Urothelium cell line (cell line): ENCODE results near the gene CDC42EP3.

ENCODE experiments used
- DNase-seq: peaks from one replicate; pipeline ENCODE4 v3.0.0; 2011; ENCODE audit warnings: low spot score, mixed read lengths
- FAIRE-seq: peaks from 2 replicates; lab custom pipeline; 2011; peaks lifted over from hg19 to GRCh38; lab: Jason Lieb, UNC

CDC42EP3 gene, protein sequence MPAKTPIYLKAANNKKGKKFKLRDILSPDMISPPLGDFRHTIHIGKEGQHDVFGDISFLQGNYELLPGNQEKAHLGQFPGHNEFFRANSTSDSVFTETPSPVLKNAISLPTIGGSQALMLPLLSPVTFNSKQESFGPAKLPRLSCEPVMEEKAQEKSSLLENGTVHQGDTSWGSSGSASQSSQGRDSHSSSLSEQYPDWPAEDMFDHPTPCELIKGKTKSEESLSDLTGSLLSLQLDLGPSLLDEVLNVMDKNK

DNA sequence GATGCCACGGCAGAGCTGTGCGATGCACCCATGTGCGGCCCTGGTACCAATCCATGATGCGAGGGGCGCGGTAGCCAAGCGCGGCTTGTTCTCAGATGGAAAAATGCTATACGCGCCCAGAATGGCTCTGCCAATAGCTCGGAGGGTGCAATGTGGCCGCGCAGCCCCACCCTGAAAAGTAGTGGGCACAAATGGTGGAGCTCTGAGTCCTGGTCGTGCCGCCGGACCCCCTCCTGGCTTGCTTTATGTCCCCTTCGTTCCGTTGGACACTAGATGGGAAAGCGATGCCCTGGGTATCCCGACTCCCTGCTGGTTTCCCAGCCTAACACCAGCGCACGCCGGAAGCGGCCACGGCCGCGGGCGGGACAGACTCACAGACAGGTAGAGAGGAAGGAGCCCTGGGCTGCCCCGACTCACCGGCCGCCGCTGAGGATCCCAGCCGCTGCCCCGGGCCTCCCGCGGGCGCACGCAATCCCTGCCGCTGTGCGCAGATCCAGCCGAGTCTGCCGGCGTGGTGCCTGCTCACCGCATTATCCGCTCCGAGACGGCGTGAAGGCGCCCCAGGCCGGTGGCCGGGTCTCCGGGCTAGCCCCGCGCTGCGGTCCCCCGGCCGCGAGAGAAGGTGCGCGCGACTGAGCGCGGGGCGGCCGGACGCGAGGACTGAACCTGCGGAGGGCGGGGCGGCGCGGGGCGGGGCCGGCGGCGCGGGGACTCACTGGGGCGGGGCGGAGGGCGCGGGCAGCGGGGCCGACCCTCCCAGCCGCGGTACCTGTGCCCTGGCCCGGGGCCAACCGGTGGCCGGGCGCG is at the start of gene CDC42EP3:
CDC42EP3 (minus strand) TSS at position 634 of the 807 bp plus-strand sequence. CDS start 25,055 bp downstream, outside the sequence.
- DNase-seq, result peak; percentile 89
- peak; percentile 77 for FAIRE-seq

DNA sequence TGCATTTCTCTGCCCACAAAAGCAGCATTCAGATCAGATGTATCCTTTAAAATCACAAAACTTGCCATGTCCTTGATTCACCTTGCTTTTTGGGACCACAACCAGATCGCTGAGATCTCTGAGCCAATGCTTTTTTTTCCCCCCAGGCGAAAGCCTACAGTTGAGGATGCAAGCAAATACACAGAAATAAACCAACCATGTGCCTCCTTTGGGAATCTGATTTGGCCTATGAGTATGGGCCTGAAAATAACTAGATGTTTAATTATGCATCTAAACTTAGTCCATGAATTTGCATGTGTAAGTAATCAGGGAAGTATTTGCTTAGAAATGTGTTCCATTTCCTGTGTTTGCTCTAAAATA is 49.7 kb upstream of the CDC42EP3 start:
- DNase-seq, result no peak
- no peak for FAIRE-seq

DNA sequence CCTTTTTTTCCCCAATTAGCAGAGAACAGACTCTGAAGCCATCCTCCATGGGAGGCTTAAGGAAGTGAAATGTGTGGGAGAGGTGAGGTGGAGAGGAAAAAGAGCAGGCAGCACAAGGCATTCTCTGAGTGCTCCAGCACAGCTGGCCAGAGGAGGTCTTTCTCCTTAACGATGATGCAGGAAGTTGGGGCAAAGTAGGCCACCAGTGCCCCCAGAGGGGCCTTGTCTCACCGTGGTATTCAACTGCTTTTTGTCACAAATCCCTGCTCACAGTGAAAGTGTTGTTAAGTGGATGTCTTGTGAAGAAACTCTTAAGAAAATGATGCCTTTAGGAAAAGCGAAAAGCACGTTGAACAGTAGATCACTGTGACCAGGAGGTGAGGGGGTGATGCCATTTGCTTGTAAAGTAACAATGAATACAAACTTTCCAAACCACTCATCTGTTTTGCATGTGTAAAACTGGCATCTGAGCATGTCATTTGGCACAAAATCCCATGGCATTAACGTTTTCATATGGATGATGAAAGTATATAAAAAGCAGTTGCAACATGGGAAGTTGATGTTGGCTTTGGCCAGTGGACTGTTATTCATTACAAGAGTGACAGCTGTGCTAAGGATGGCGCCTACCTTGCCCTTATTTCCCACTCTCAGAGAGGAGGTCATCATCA is 49.2 kb upstream of the CDC42EP3 start:
- FAIRE-seq (no peak), DNase-seq (no peak)

DNA sequence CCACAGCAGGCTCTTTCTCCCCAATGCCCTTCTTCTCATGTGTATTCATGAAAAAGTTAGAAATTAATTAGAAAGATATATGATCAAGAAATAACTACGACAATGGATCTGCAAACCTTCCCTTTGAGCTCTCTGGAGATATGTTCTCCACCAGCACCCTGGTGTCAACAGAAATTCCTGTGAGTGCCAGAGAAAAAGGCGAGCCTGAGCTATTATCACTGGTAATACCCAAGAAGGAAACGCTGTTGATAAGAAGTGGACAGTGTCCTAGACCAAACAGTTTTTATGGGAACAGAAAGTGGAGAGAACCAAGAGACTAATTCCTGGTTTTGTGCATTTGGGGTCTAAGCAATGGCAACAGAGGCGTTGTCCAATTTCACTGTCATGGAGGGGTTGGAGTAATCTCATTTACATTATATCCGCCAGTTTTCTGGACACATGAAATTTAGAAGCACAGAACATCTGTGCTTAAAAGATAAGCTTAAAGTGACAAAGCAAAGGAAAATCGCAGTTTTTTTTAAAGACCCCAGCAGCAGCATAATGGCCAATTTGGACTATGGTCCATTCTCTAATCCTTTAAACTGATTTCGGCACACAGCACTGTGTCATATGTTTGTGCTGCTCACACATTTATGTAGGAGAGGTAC is 47.2 kb upstream of the CDC42EP3 start:
- DNase-seq (no peak), FAIRE-seq (no peak)

DNA sequence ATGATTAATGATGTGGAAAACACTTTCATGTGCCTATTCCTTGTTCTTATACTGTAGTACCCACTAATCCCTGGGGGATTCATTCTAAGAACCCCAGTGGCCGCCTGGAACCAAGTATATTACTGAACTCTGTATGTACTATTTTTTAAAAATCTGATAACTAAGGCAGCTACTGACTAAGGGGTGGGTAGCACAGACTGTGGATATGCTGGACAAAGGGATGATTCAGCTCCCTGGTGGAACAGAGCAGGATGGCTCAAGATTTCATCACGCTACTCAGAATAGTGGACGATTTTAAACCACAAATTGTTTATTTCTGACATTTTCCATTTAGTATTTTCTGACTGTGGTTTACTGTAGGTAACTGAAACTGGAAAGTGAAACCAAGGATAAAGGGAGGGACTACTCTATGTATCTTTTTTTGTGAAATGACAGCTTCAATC is 41.8 kb upstream of the CDC42EP3 start:
- DNase-seq (peak; percentile 60), FAIRE-seq (peak; percentile 70)

DNA sequence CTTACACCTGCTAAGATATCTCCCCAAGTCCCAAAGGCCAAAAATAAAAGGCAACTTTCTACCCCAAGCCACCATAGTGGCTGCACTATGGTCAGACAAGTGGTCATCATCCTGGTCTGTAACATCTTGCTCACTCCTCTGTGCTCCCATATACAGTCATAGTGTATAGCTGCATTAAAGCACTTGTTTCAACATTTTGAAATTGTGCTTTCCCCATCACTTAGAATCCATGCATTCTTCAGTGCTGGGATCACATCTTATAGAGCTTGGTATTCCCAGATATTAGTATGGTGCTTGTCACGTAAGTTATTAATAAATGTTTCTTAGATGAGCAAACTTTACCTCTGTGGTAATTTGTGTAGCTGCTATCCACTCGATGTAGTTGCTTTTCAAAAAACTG is 40.4 kb upstream of the CDC42EP3 start:
- peak; percentile 93 for FAIRE-seq
- peak; percentile 16 for DNase-seq

DNA sequence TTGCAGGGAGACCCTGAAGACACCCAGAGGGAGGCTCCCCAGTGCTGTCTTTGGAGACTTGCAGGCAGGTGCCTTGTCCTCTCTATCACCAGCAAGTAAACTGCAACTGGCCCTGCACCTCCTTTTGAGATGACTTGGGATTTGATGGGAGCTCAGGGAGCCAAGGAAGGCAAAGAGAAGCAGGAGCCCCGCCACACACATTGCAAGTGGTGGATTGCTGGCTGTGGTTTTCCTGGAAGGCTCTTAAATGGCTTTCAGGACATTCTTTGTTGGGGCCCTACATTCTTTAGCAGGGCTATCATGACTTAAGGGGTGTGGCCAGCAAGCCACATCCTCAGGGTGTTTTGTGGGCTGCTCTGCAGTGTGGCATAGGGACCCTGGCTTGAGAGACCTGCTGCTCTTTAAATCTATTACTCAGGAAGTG is 39.9 kb upstream of the CDC42EP3 start:
- peak; percentile 95 for DNase-seq
- peak; percentile 91 for FAIRE-seq

DNA sequence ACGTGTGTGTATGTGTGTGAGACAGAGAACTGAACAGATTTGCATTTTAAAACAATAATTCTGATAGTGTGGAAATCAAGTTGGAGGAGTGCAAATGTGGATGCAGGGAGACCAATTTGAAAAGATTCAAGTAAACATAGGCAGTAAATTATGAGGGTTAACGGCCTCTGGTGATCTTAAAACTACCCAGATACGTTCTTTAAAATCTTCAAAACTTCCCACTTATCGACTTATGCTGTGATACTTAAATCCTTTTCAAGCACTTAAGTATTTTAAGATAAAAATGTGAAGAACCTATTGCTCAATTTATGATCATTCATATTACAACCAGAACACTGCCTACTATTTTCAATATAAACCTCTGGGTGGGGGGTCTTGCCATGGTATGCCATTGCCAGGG is 37.7 kb upstream of the CDC42EP3 start:
- FAIRE-seq, result no peak
- DNase-seq, result no peak

DNA sequence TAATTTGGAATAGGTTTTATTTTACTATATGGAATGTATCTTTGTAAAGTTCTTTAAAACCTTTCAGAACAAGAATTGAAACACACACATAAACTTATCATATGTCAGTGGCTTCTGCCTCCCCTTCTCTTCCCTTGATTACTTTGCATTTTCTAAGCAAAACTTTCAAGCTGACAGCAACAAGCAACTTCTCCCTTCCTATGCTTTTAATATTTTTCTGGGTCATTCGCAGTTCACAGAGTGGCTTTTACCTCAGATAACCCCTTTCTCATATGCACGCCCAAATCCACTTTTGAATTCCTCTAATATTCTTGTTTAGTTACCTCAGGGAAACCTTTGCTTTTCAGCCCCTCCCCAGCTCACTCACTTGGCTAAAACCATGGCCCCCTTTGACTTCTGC is 36.7 kb upstream of the CDC42EP3 start:
- no peak for FAIRE-seq
- DNase-seq, result no peak

DNA sequence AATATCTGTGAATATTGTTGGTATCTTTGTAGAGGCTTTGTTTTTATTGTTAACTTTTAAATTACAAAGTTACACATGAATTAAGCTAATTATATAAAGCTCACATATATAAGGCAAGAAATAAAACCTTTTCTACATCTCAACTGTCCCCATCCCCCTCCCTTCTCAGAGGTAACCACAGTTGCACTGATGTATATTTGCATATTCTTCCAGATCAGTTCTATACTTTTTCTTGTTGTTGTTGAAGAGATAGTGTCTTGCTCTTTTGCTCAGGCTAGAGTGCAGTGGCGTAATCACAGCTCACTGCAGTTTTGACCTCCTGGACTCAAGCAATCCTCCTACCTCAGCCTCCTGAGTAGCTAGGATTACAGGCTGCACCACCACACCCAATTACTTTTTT is 36.0 kb upstream of the CDC42EP3 start:
- DNase-seq (no peak), FAIRE-seq (no peak)

DNA sequence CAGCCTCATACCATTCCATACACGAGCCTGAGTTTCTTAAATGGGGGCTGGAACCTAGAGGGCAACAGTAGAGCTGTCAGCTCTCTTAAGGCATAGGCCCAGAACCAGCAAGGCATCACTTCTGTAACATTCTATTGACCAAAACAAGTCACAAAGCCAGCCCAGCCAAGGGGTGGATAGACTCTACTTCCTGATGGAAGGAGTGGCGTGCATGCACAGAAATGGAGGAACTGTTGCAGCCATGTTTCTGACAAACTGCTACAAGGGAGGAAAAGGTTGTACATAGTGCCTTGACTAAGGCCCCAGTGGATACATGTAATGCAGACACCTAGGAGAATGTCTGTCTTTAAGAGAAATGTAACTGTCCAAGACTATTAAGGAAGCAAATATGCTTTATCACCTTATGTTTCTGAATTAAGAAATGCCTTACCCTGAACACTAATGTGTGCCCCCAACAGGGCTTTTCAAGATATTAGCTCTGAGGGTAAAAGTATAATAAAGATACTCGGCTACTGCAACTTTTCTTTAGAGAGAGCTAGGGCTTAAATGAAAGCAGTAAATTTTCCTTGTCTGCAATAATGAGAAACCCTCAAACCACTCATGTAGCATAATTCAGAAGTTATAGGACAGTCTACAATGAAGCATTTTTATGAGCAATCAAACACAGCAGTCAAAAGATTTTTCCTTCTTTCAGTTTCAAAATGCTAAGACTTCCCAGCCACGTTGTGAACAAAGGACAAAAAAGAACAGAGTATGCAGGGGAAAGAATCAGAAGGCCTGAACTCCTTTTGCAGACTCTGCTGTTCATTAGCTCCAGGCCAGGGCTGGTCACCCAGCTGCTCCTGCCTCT is 35.1 kb upstream of the CDC42EP3 start:
- DNase-seq (no peak), FAIRE-seq (no peak)

DNA sequence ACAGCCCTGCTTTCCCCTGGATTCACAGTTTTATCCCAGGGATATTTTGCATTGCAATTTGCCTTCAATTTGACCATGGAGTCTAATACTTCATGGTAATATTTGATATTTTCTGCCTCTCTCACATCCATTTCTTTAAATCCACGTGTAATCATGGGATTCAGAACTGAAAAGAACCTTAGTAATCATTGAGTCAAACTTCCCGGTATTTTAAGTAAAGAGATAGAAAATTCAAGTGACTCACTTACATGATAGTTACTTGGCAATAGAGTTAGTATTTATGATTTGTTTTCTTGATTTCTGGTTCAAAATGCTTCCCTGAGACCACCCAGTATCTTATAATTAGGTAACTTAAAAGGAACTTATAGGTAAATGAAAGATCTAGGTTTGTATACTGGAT is 33.7 kb upstream of the CDC42EP3 start:
- FAIRE-seq, result no peak
- no peak for DNase-seq

DNA sequence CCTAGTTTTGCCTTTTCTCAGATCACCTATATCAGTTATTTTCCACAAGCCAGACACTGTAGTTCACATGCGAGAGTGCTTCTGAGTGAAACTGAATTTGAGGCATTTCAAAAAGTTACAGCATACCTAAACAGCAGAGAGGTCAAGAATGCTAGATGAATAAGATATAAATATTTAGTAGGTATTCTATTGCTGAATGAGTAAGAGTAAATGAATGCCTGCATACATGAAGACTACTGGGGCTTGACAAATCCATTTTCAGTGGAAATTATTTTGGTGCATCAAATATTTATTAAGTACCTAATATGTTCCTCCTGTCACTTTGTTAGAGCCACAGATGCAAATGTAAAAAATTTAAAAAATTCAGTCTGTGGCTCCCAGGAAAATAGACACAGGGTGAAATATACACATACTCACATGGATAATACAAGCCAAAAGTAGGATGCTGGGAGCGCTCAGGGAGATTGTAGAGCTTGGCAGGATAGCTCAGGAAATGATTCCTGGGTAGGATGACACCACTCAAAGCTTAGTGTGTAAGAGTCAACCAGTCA is 27.6 kb upstream of the CDC42EP3 start:
- DNase-seq, result no peak
- FAIRE-seq, result no peak

DNA sequence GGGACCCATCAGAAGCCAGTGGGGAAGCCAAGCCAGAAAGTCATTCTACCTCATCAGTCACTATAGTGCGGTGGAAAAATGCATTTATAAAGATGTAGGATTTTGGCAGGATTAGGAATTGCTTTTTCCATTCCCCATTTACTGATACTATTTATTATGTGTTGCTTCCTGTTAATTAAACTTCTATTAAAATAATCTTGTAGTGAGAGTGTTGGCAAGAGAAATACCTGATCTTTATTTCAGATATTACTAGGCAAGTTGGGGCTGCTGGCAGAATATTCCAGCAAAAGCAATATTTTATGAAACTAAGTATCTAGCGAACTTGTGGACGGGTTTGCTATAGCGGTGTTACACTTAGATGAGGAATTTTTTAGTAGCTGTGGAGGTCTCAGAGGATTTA is 23.9 kb upstream of the CDC42EP3 start:
- no peak for DNase-seq
- no peak for FAIRE-seq

DNA sequence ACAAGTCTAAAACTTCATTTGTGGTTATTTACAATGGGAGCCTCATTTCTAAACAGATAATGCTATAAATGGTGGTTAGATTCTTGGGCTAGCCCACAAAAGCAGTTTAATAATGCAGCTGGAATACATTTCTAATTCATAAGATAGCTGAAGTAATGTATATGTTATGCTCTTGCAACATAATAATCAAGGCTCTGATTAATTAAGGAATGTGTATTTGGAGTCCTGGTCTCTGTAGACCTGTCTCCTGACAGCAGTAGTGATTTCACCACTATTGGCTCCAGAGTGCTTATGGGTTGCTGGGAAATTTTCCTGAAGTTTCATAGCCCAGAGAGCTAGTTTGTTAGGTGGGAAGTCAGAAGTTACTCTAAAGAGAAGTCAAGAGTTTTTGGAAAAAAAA is 21.3 kb upstream of the CDC42EP3 start:
- no peak for FAIRE-seq
- no peak for DNase-seq

DNA sequence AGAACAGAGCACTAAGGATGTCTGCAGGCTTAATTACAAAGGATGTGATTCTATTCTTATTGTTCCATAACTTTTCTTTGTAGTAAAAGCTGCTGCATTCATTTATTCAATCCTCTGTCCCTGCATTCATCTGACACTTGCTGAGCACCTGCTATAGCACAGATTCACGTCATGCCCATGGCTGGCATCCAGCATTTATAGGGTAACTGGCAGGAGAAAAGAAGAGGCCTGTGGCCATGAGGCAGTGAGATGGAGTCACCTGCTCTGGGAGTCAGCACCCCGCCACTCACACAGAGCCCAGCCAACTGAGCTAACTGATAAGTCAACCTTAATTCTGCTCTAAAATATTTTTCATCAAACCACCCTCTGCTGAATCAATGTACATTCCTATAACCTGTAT is 18.3 kb upstream of the CDC42EP3 start:
- DNase-seq (peak; percentile 33), FAIRE-seq (peak; percentile 50)

DNA sequence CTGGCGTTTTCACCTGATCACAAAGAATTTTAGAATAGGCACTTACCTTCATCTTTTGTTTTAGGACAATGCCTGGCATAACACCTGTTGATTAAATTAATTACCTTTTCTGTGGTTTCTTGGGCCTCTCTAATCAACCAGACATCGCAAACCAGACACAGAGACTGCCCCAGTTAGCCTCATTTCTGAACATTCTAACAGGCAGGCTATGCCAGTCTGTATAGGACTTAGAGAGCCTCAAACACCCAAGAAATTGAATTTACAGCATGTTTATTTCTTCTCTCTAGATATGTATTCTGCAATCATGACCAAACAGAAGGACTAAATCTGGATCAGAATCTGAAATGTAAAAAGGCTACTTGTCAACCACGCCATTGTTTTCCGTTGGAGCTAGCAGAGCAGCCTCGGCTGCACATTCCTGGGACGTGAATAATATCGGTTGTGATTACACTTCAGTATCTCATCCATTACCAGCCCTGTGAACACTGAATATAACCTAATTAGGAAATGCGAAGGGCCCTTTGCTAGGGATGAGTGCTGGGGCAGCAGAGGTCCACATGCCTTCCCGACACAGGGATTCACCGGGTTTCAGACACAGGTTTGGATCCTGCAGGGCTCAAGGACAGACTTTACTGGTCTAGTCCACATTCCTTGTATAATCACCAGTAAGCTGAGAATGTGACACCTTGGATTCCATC is 17.5 kb upstream of the CDC42EP3 start:
- peak; percentile 84 for DNase-seq
- peak; percentile 99 for FAIRE-seq

DNA sequence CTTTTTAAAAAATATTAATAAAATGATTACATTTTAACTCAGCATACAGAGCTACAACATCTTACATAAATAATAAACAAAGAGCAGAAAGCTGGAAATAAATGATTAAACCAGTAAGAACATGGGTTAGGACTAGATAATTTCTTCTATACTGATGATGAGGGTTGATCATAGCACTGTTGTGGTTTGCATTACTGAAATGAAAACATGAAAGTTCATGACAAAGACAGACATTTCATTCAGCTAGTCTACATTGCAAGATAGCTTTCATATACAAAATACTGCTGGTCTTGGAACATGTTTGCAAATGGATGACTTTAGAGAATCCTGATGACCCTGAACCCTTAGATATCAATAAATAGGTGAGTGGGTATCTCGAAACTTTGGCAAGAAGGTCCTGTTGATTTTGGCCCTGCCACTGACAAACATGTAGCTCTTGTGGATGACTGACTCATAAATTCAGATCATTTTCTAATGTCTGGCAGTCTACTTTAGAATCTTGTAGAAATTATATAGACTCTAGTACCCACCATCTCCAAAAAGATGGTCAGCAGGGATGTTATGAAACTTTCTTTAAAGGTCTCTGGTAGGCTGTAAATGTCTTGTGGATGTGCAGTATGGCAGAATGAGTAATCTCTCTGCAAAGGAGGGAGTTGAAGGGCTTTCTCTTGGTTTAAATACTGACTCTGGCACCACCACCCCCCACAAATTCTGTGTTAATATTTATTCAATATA is 15.5 kb upstream of the CDC42EP3 start:
- DNase-seq (no peak), FAIRE-seq (no peak)

DNA sequence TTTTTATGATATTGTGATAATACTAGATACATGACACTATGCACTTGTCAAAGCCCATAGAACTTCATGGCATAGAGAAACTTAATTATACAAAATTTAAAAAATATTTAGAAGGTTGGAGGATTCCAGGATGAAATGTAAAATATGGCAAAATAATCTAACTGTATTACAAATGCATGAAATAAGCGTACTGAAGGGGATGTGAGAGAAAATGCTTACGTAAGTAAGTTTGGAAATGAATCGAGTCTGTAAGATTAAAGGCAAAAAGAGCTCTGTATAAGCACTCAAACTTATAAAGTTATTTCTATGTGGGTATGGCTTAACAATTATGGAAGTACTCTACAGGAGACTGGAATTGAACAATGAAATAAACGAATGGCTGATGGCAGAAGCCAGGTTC is 13.4 kb upstream of the CDC42EP3 start:
- FAIRE-seq (no peak), DNase-seq (no peak)
